HepG2 (cell line): Measurements from ENCODE around the gene EEF1A1. TPM values are rescaled to one million over a fixed set of nuclear protein-coding genes. Genes with fewer than 3 reads are reported as not detected.
"Not testable (repeated sequence)": the region's sequence is repeated elsewhere in the genome, so short reads cannot be mapped to it uniquely, and the experiment has no call there.

Source experiments
- ATAC-seq: fragments of 200-7000 bp; cut with Tn5 transposase; 3 replicates; pipeline ENCODE4 v1.9.1; 2020; ENCODE audit warnings: mild to moderate bottlenecking, moderate library complexity
- BruUV-seq: library from RNA; stranded (reverse); fragments of 400-500 nt; replicated peaks from 2 replicates; lab custom pipeline; 2021; lab: Mats Ljungman, UMichigan
- CTCF ChIA-PET: fragments of 300-600 bp; formaldehyde crosslinking; extraction: SDS; loops from one replicate; lab custom pipeline; 2021; ENCODE audit warnings: low total read pairs, inconsistent platforms, low intra/inter-chr PET ratio; lab: Yijun Ruan, JAX
- POLR2A ChIA-PET: fragments of 350-600 bp; sonication (Branson Sonifier 250); formaldehyde crosslinking; loops from one replicate; lab custom pipeline; 2020; ENCODE audit warnings: antibody characterized with exemption, inconsistent platforms; lab: Yijun Ruan, JAX
- DNase-seq: peaks from one replicate; pipeline ENCODE4 v3.0.0-alpha.2; 2015; ENCODE audit warnings: low spot score
- FAIRE-seq: peaks from 3 replicates; lab custom pipeline; 2011; peaks lifted over from hg19 to GRCh38; lab: Jason Lieb, UNC
- H2AFZ ChIP-seq: one replicate; pipeline ENCODE4 v1.6.1; 2011; ENCODE audit warnings: low read length, inconsistent platforms
- H3K27ac ChIP-seq: fragments of 300-600 bp; 3 replicates; pipeline ENCODE4 v1.8.0; 2011; ENCODE audit warnings: mixed run types, mild to moderate bottlenecking, mixed read lengths, low read length, inconsistent platforms; ENCODE audit not compliant: insufficient read depth; ENCODE audit errors: extremely low read length
- H3K27me3 ChIP-seq, 2 experiments: fragments of 200-600 bp in 1 of 2; 2 replicates in 1 of 2; 3 replicates in 1 of 2; pipeline versions ENCODE4 v1.6.0 to v1.8.0; 2011; ENCODE audit warnings: low read length in 2 of 2, mild to moderate bottlenecking in 2 of 2, moderate library complexity in 2 of 2, inconsistent platforms in 1 of 2; ENCODE audit not compliant: insufficient read depth in 2 of 2, control insufficient read depth in 1 of 2
- H3K36me3 ChIP-seq, 2 experiments: fragments of 200-600 bp in 1 of 2; replicated peaks in 1 of 2; 2 replicates in 1 of 2; 3 replicates in 1 of 2; pipeline versions ENCODE4 v1.5.1 to v1.8.0; 2011; ENCODE audit warnings: low read length in 2 of 2, inconsistent platforms in 1 of 2; ENCODE audit not compliant: insufficient read depth in 2 of 2, control insufficient read depth in 1 of 2
- H3K4me1 ChIP-seq: 2 replicates; pipeline ENCODE4 v1.5.1; 2012; ENCODE audit warnings: low read length, inconsistent platforms; ENCODE audit not compliant: insufficient read depth
- H3K4me2 ChIP-seq: 2 replicates; pipeline ENCODE4 v1.6.0; 2011; ENCODE audit warnings: low read depth, low read length, inconsistent platforms
- H3K4me3 ChIP-seq, 3 experiments: fragments of 200-600 bp in 1 of 3; sonication (generic), shearing (Covaris generic) in 1 of 3; replicated peaks in 1 of 3; 2 replicates each; pipeline ENCODE4 v1.5.1; 2011 to 2016; ENCODE audit warnings: low read length in 3 of 3, inconsistent platforms in 2 of 3, low read depth in 2 of 3, mild to moderate bottlenecking in 2 of 3, control low read depth in 1 of 3, mixed read lengths in 1 of 3; ENCODE audit not compliant: insufficient read depth in 1 of 3
- H3K79me2 ChIP-seq: one replicate; pipeline ENCODE4 v1.6.1; 2011; ENCODE audit warnings: low read length, inconsistent platforms; ENCODE audit not compliant: insufficient read depth
- H3K9ac ChIP-seq: 2 replicates; pipeline ENCODE4 v1.6.0; 2011; ENCODE audit warnings: mild to moderate bottlenecking, low read depth, low read length, inconsistent platforms; ENCODE audit not compliant: insufficient read depth
- H3K9me3 ChIP-seq: 2 replicates; pipeline ENCODE4 v1.5.1; 2012; ENCODE audit warnings: mild to moderate bottlenecking, low read length
- H4K20me1 ChIP-seq: 2 replicates; pipeline ENCODE4 v1.6.0; 2011; ENCODE audit warnings: inconsistent platforms, mild to moderate bottlenecking, low read length, moderate library complexity; ENCODE audit not compliant: insufficient read depth
- KLF11 ChIP-seq: IDR thresholded peaks from 2 replicates; pipeline ENCODE4 v1.6.1; 2016; ENCODE audit warnings: missing compliant biosample characterization
- MYC ChIP-seq: sonication (generic); formaldehyde crosslinking; IDR thresholded peaks from 2 replicates; pipeline ENCODE4 v1.9.0; 2021; ENCODE audit warnings: missing genetic modification reagents, borderline replicate concordance
- NKX3-1 ChIP-seq: sonication (generic); formaldehyde crosslinking; IDR thresholded peaks from 2 replicates; pipeline ENCODE4 v1.5.0; 2020; ENCODE audit warnings: missing genetic modification reagents
- SIN3A ChIP-seq: IDR thresholded peaks from 2 replicates; pipeline ENCODE4 v1.6.1; 2011; ENCODE audit warnings: low read depth, mild to moderate bottlenecking, control low read depth, low read length, borderline replicate concordance
- TGIF2 ChIP-seq: IDR thresholded peaks from 2 replicates; pipeline ENCODE4 v1.6.1; 2016; ENCODE audit warnings: control low read depth, missing compliant biosample characterization
- ZNF121 ChIP-seq: sonication (generic); formaldehyde crosslinking; IDR thresholded peaks from 2 replicates; pipeline ENCODE4 v1.5.0; 2020; ENCODE audit warnings: mild to moderate bottlenecking, missing genetic modification reagents
- ZNF263 ChIP-seq: sonication (generic); formaldehyde crosslinking; IDR thresholded peaks from 2 replicates; pipeline ENCODE4 v1.4.0; 2020; ENCODE audit warnings: missing genetic modification reagents
- ZNF264 ChIP-seq: sonication (generic); formaldehyde crosslinking; IDR thresholded peaks from 2 replicates; pipeline ENCODE4 v1.4.0; 2020; ENCODE audit warnings: missing genetic modification reagents
- ZNF510 ChIP-seq: sonication (generic); formaldehyde crosslinking; IDR thresholded peaks from 2 replicates; pipeline ENCODE4 v1.4.0; 2020; ENCODE audit warnings: low read depth, mild to moderate bottlenecking, missing genetic modification reagents
- ZNF878 ChIP-seq: sonication (generic); formaldehyde crosslinking; IDR thresholded peaks from 2 replicates; pipeline ENCODE4 v1.8.1; 2023; ENCODE audit warnings: mild to moderate bottlenecking, missing genetic modification reagents, moderate library complexity
- ZNF883 ChIP-seq: sonication (generic); formaldehyde crosslinking; IDR thresholded peaks from 2 replicates; pipeline ENCODE4 v1.5.1; 2020; ENCODE audit warnings: mild to moderate bottlenecking, missing genetic modification reagents; ENCODE audit errors: not compliant biosample characterization
- WGBS: methylation state at CpG from one replicate; pipeline ENCODE4 v1.1.6; 2017; ENCODE audit warnings: low lambda C conversion rate; 5-methylcytosine and 5-hydroxymethylcytosine counted together
- in situ Hi-C: cut with HindIII; loops from 2 replicates; pipeline ENCODE4 v1.10.0; 2017; ENCODE audit warnings: low pct_unique_long_range_greater_than_20kb; ENCODE audit not compliant: extremely low pct_ligation_motif_present
- intact Hi-C: fragments of 100-400 bp; cut with micrococcal nuclease; formaldehyde crosslinking; loops from one replicate; pipeline ENCODE4 v1.10.0; 2022; ENCODE audit not compliant: unreplicated experiment
- polyA plus RNA-seq, 8 experiments: library from polyadenylated mRNA; depleted of rRNA in 3 of 8; stranded (reverse) in 7 of 8; unstranded in 1 of 8; fragments of >200 nt; fragmentation: Illumina TruSeq in 4 of 8; extraction: Trizol in 4 of 8; gene quantifications; 2 replicates each; pipeline versions ENCODE4 v1.2.1 to v1.2.3, GENCODE V29; 2011 to 2016; ENCODE audit warnings: low read depth in 4 of 8, missing spikeins in 1 of 8, mixed read lengths in 1 of 8; ENCODE audit not compliant: insufficient read depth in 1 of 8
- total RNA-seq, 5 experiments: library from RNA; depleted of rRNA; stranded (reverse); fragments of >200 nt; fragmentation: Illumina TruSeq; extraction: Trizol; gene quantifications; 2 replicates each; pipeline ENCODE4 v1.2.3, GENCODE V29; 2016; ENCODE audit warnings: low read depth in 1 of 5
- TF ChIP-seq, protein P1 (sequence below): IDR thresholded peaks from 2 replicates; pipeline ENCODE4 v1.6.1; 2018; ENCODE audit warnings: missing genetic modification reagents

The EEF1A1 gene
- total and polyA plus RNA-seq, 2 of the 13 experiments (the other 11 are each of a cell fraction or from before 2014, with no cell fraction given) = 13,726 to 17,172 TPM

DNA sequence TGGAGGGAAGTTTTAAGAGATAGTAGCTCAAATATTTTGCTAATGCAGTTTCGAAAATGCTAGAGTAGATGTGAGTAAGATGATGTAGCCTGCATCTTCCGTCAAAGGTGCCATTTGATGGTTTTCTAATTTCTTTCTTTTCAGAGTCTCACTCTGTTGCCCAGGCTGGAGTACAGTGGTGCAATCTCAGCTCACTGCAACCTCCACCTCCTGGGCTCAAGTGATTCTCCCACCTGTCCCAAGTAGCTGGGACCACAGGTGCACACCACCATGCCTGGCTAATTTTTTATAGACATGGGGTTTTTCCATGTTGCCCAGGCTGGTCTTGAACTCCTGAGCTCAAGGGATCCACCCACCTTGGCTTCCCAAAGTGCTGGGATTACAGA lies 45.6 kb upstream of the EEF1A1 start:
- H2AFZ ChIP-seq = not testable (repeated sequence)
- H3K27ac ChIP-seq = peak overlapping the region; percentile 90
- POLR2A ChIA-PET = interaction anchor here (0.6 to 6.0 kb wide), 16 partner anchors 8 to 105 kb away, joined by 3 to 130 read pairs (median 7); partner anchors contain the start of genes EEF1A1, MTO1 and SLC17A5

More for the DNA sequence above, 45.6 kb upstream of the EEF1A1 start:
- BruUV-seq, H3K27me3 ChIP-seq, H3K79me2 ChIP-seq, in situ Hi-C loops, DNase-seq, H3K9me3 ChIP-seq, FAIRE-seq, CTCF ChIA-PET, H3K36me3 ChIP-seq, H4K20me1 ChIP-seq: not testable (repeated sequence)
- Histone ChIP-seq H3K4me1 (peaks cover 56% of the 10 kb centered on the region), H3K4me2 (peak overlapping the region; percentile 83), H3K4me3 (peak overlapping the region; percentile 3 to 59 (median 32); a peak in 3 of 6 replicates), H3K9ac (peak overlapping the region; percentile 73)
- peak; percentile 47 for ATAC-seq
- TF ChIP-seq KLF11 (CRISPR knock-in tag) = 0 out of 2 replicates have a peak, but pooled peaks have one; percentile 1
- 0 out of 2 replicates have a peak, but pooled peaks have one; percentile 11 for TF ChIP-seq ZNF878 (CRISPR knock-in tag)
- TF ChIP-seq ZNF263 (CRISPR knock-in tag) = 0 out of 2 replicates have a peak, but pooled peaks have one; percentile 9
- TF ChIP-seq, protein P1, sequence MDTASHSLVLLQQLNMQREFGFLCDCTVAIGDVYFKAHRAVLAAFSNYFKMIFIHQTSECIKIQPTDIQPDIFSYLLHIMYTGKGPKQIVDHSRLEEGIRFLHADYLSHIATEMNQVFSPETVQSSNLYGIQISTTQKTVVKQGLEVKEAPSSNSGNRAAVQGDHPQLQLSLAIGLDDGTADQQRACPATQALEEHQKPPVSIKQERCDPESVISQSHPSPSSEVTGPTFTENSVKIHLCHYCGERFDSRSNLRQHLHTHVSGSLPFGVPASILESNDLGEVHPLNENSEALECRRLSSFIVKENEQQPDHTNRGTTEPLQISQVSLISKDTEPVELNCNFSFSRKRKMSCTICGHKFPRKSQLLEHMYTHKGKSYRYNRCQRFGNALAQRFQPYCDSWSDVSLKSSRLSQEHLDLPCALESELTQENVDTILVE = peak; percentile 8; the same call in 1 of the 2 replicates
- peak; percentile 1; the same call in 1 of the 2 replicates for TF ChIP-seq SIN3A
- 0 out of 2 replicates have a peak, but pooled peaks have one; percentile 4 for TF ChIP-seq ZNF264
- TF ChIP-seq ZNF121 = peak; percentile 90
- TF ChIP-seq TGIF2 = peak; percentile 5; the same call in 1 of the 2 replicates
- peak; percentile 5; the same call in 1 of the 2 replicates for TF ChIP-seq ZNF510
- TF ChIP-seq MYC (CRISPR knock-in tag) = 0 out of 2 replicates have a peak, but pooled peaks have one; percentile 3
- TF ChIP-seq ZNF883 (CRISPR knock-in tag) = peak; percentile 10
- 0 out of 2 replicates have a peak, but pooled peaks have one; percentile 58 for TF ChIP-seq NKX3-1 (CRISPR knock-in tag)
- 21% methylated on average over 2 of the region's 2 CpGs for WGBS
- intact Hi-C loops = loop anchor here (5.0 kb wide), 2 partner anchors 44 to 46 kb away; partner anchors contain the start of gene EEF1A1
